DOHH2 (cell line): Measurements from ENCODE around the gene DISC1.
"Not testable (repeated sequence)": the region's sequence is repeated elsewhere in the genome, so short reads cannot be mapped to it uniquely, and the experiment has no call there.

Experiments
- H3F3A ChIP-seq: fragments of 200-600 bp; sonication (generic), shearing (Covaris generic); 2 replicates; pipeline ENCODE4 v1.6.0; 2016; ENCODE audit warnings: antibody characterized with exemption, mild to moderate bottlenecking; ENCODE audit not compliant: control insufficient read depth, insufficient read depth
- H3K27ac ChIP-seq: fragments of 200-600 bp; sonication (generic); 2 replicates; pipeline ENCODE4 v1.5.1; 2014; ENCODE audit warnings: low read depth, mild to moderate bottlenecking, low read length, moderate library complexity
- H3K27me3 ChIP-seq: fragments of 200-600 bp; sonication (generic); 2 replicates; pipeline ENCODE4 v1.6.1; 2014; ENCODE audit warnings: mild to moderate bottlenecking, low read length, mixed read lengths; ENCODE audit not compliant: control insufficient read depth
- H3K36me3 ChIP-seq: fragments of 200-600 bp; sonication (generic); 2 replicates; pipeline ENCODE4 v1.6.1; 2014; ENCODE audit warnings: mild to moderate bottlenecking, low read length, moderate library complexity, mixed read lengths; ENCODE audit not compliant: control insufficient read depth
- H3K4me1 ChIP-seq: fragments of 200-600 bp; sonication (generic); 2 replicates; pipeline ENCODE4 v1.6.1; 2014; ENCODE audit warnings: mild to moderate bottlenecking, low read length, mixed read lengths; ENCODE audit not compliant: control insufficient read depth
- H3K4me2 ChIP-seq: fragments of 200-600 bp; sonication (generic); 2 replicates; pipeline ENCODE4 v1.6.0; 2014; ENCODE audit warnings: mild to moderate bottlenecking, low read length, moderate library complexity
- H3K4me3 ChIP-seq: fragments of 200-600 bp; sonication (generic); 2 replicates; pipeline ENCODE4 v1.5.1; 2014; ENCODE audit warnings: mild to moderate bottlenecking, low read length, mixed read lengths
- H3K79me2 ChIP-seq: fragments of 200-600 bp; sonication (generic); 2 replicates; pipeline ENCODE4 v1.6.1; 2014; ENCODE audit warnings: mild to moderate bottlenecking, low read length, mixed read lengths; ENCODE audit not compliant: control insufficient read depth
- H3K9me2 ChIP-seq: fragments of 200-600 bp; sonication (generic); replicated peaks from 2 replicates; pipeline ENCODE4 v1.6.1; 2014; ENCODE audit warnings: mild to moderate bottlenecking, low read length, mixed read lengths; ENCODE audit not compliant: control insufficient read depth
- H3K9me3 ChIP-seq: fragments of 200-600 bp; sonication (generic); 2 replicates; pipeline ENCODE4 v1.6.1; 2014; ENCODE audit warnings: antibody characterized with exemption, low read length, mixed read lengths; ENCODE audit not compliant: control insufficient read depth, insufficient read depth
- H4K20me1 ChIP-seq: fragments of 200-600 bp; sonication (generic); 2 replicates; pipeline ENCODE4 v1.6.0; 2014; ENCODE audit warnings: low read depth, mild to moderate bottlenecking, antibody characterized with exemption, low read length, moderate library complexity; ENCODE audit not compliant: control insufficient read depth, insufficient read depth
- CTCF ChIP-seq: fragments of 200-600 bp; sonication (generic); IDR thresholded peaks from one replicate; pipeline ENCODE4 v1.5.1; 2014; ENCODE audit warnings: antibody characterized with exemption, mild to moderate bottlenecking, low read depth, low read length; ENCODE audit not compliant: poor library complexity, severe bottlenecking
- EZH2phosphoT487 ChIP-seq: fragments of 200-600 bp; sonication (generic); IDR thresholded peaks from 2 replicates; pipeline ENCODE4 v1.6.1; 2017; ENCODE audit warnings: borderline replicate concordance, mild to moderate bottlenecking, antibody characterized with exemption, low read length, moderate library complexity, mixed read lengths

DISC1 gene

GRCh38 chr1:231776757-231777062, 150.1 kb downstream of the DISC1 start:
- H3K9me3 ChIP-seq: no peaks in the 10 kb centered on the region
- H3K27me3 ChIP-seq: no peaks in the 10 kb centered on the region
- no peak for TF ChIP-seq CTCF
- no peak for TF ChIP-seq EZH2phosphoT487
- H3K4me2 ChIP-seq: no peak overlapping the region
- H3F3A ChIP-seq: no peaks in the 10 kb centered on the region
- no peak overlapping the region for H3K27ac ChIP-seq
- no peaks in the 10 kb centered on the region for H3K36me3 ChIP-seq
- H3K9me2 ChIP-seq: no peaks in the 10 kb centered on the region
- no peaks in the 10 kb centered on the region for H4K20me1 ChIP-seq
- H3K79me2 ChIP-seq: no peaks in the 10 kb centered on the region
- no peaks in the 10 kb centered on the region for H3K4me1 ChIP-seq
- H3K4me3 ChIP-seq: no peak overlapping the region

GRCh38 chr1:231778009-231778719, 151.6 kb downstream of the DISC1 start:
- Histone ChIP-seq H3K27ac (no peak overlapping the region), H3K9me3 (no peaks in the 10 kb centered on the region), H3F3A (no peaks in the 10 kb centered on the region), H3K36me3 (no peaks in the 10 kb centered on the region), H3K4me2 (no peak overlapping the region), H3K4me1 (no peaks in the 10 kb centered on the region), H3K9me2 (no peaks in the 10 kb centered on the region), H3K79me2 (no peaks in the 10 kb centered on the region), H4K20me1 (no peaks in the 10 kb centered on the region), H3K27me3 (no peaks in the 10 kb centered on the region), H3K4me3 (no peak overlapping the region)
- TF ChIP-seq CTCF (no peak), EZH2phosphoT487 (no peak)

- Histone ChIP-seq H3K9me3 (no peaks in the 10 kb centered on the region), H3K9me2 (no peaks in the 10 kb centered on the region), H3K4me2 (no peak overlapping the region), H3K4me1 (no peaks in the 10 kb centered on the region), H3K36me3 (no peaks in the 10 kb centered on the region), H3F3A (no peaks in the 10 kb centered on the region), H3K4me3 (no peak overlapping the region), H3K79me2 (no peaks in the 10 kb centered on the region), H3K27ac (no peak overlapping the region), H3K27me3 (no peaks in the 10 kb centered on the region), H4K20me1 (no peaks in the 10 kb centered on the region)
- TF ChIP-seq CTCF (no peak), EZH2phosphoT487 (no peak)
These were observed 152.5 kb downstream of the DISC1 start for GRCh38 chr1:231779081-231779480.

- Histone ChIP-seq H3K9me2 (no peaks in the 10 kb centered on the region), H3K4me1 (no peaks in the 10 kb centered on the region), H3K27me3 (no peaks in the 10 kb centered on the region), H3K4me2 (no peak overlapping the region), H3K27ac (no peak overlapping the region), H3K4me3 (no peak overlapping the region), H3K9me3 (no peaks in the 10 kb centered on the region), H3K79me2 (no peaks in the 10 kb centered on the region), H3K36me3 (no peaks in the 10 kb centered on the region), H4K20me1 (no peaks in the 10 kb centered on the region), H3F3A (no peaks in the 10 kb centered on the region)
- no peak for TF ChIP-seq EZH2phosphoT487
- TF ChIP-seq CTCF: no peak
These were observed 155.3 kb downstream of the DISC1 start for GRCh38 chr1:231781892-231782291.

GRCh38 chr1:231785073-231785472, 158.5 kb downstream of the DISC1 start:
- not testable (repeated sequence) for H3K27ac ChIP-seq, H3K9me3 ChIP-seq, H3K27me3 ChIP-seq, H3K79me2 ChIP-seq, H4K20me1 ChIP-seq, H3F3A ChIP-seq, H3K9me2 ChIP-seq, H3K4me2 ChIP-seq, H3K4me3 ChIP-seq, H3K4me1 ChIP-seq, H3K36me3 ChIP-seq
